H1 (cell line): Measurements from ENCODE around the gene ARHGEF12. TPM values are rescaled to one million over a fixed set of nuclear protein-coding genes. Genes with fewer than 3 reads are reported as not detected.

ENCODE experiments used
- CTCF ChIA-PET: fragments of 300-600 bp; sonication (Branson Sonifier 250); formaldehyde crosslinking; loops from one replicate; lab custom pipeline; 2021; ENCODE audit not compliant: partially characterized antibody; lab: Charles Lee
- POLR2A ChIA-PET: fragments of 300-600 bp; sonication (Branson Sonifier 250); formaldehyde crosslinking; loops from one replicate; lab custom pipeline; 2021; ENCODE audit warnings: inconsistent platforms; ENCODE audit not compliant: partially characterized antibody; lab: Charles Lee
- DNase-seq, 2 experiments: peaks; one replicate each; pipeline versions ENCODE4 v3.0.0 to v3.0.0-alpha.2; 2010 to 2022; ENCODE audit warnings: low spot score in 2 of 2, low read depth in 1 of 2, mixed read lengths in 1 of 2
- FAIRE-seq: peaks from 2 replicates; lab custom pipeline; 2011; peaks lifted over from hg19 to GRCh38; lab: Jason Lieb, UNC
- H2AFZ ChIP-seq: 2 replicates; pipeline ENCODE4 v1.8.1; 2012; ENCODE audit warnings: low read length, inconsistent platforms
- H2AK5ac ChIP-seq: 2 replicates; pipeline ENCODE4 v1.6.1; 2013; ENCODE audit warnings: low read depth, low read length
- H2BK120ac ChIP-seq: replicated peaks from 2 replicates; pipeline ENCODE3; 2013; ENCODE audit warnings: low read depth, low read length, inconsistent platforms
- H2BK12ac ChIP-seq: 2 replicates; pipeline ENCODE4 v1.6.1; 2013; ENCODE audit warnings: low read depth, low read length
- H2BK15ac ChIP-seq: 2 replicates; pipeline ENCODE4 v1.6.1; 2013; ENCODE audit warnings: low read length
- H2BK20ac ChIP-seq: 2 replicates; pipeline ENCODE4 v1.6.1; 2013; ENCODE audit warnings: low read length
- H2BK5ac ChIP-seq: 2 replicates; pipeline ENCODE4 v1.6.1; 2013; ENCODE audit warnings: low read depth, low read length
- H3K14ac ChIP-seq: 2 replicates; pipeline ENCODE4 v1.6.1; 2013; ENCODE audit warnings: inconsistent platforms; ENCODE audit not compliant: insufficient read length
- H3K18ac ChIP-seq: 2 replicates; pipeline ENCODE4 v1.6.1; 2013; ENCODE audit warnings: low read length; ENCODE audit errors: extremely low read depth
- H3K23ac ChIP-seq: 2 replicates; pipeline ENCODE4 v1.6.1; 2013; ENCODE audit warnings: inconsistent platforms; ENCODE audit not compliant: insufficient read length
- H3K23me2 ChIP-seq: 2 replicates; pipeline ENCODE4 v1.6.1; 2013; ENCODE audit warnings: low read depth, low read length
- H3K27ac ChIP-seq: 2 replicates; pipeline ENCODE4 v1.6.1; 2011; ENCODE audit warnings: low read depth, low read length, inconsistent platforms
- H3K27me3 ChIP-seq, 4 experiments: replicated peaks in 1 of 4; 1 replicate in 1 of 4; 2 replicates in 3 of 4; pipeline versions ENCODE4 v1.6.1 to v1.8.1; 2011 to 2013; ENCODE audit warnings: low read length in 3 of 4, mild to moderate bottlenecking in 3 of 4, inconsistent platforms in 2 of 4, mixed read lengths in 2 of 4, moderate library complexity in 1 of 4; ENCODE audit not compliant: control insufficient read depth in 3 of 4, insufficient read depth in 3 of 4; ENCODE audit errors: extremely low read depth in 1 of 4
- H3K36me3 ChIP-seq, 4 experiments: 2 replicates each; pipeline versions ENCODE4 v1.6.1 to v1.8.1; 2011 to 2013; ENCODE audit warnings: mild to moderate bottlenecking in 4 of 4, low read length in 3 of 4, moderate library complexity in 2 of 4, control low read depth in 1 of 4, inconsistent platforms in 1 of 4; ENCODE audit not compliant: insufficient read depth in 4 of 4, control insufficient read depth in 2 of 4
- H3K4ac ChIP-seq: replicated peaks from 2 replicates; pipeline ENCODE3; 2013; ENCODE audit warnings: low read length, low read depth, mixed read lengths, inconsistent platforms; ENCODE audit not compliant: insufficient read length
- H3K4me1 ChIP-seq, 4 experiments: replicated peaks in 1 of 4; 1 replicate in 1 of 4; 2 replicates in 3 of 4; pipeline versions ENCODE4 v1.6.1 to v1.8.1; 2011 to 2013; ENCODE audit warnings: low read length in 3 of 4, inconsistent platforms in 2 of 4, mixed read lengths in 1 of 4; ENCODE audit not compliant: insufficient read depth in 4 of 4, control insufficient read depth in 3 of 4
- H3K4me2 ChIP-seq, 2 experiments: 2 replicates each; pipeline versions ENCODE4 v1.6.1 to v1.8.1; 2011 to 2013; ENCODE audit warnings: low read depth in 2 of 2, low read length in 2 of 2, control low read depth in 1 of 2, inconsistent platforms in 1 of 2, mild to moderate bottlenecking in 1 of 2; ENCODE audit not compliant: insufficient read depth in 1 of 2
- H3K4me3 ChIP-seq, 4 experiments: fragments of 200-600, 300-600 bp in 1 of 4; sonication (generic), shearing (Covaris generic), sonication (Bioruptor Twin) in 1 of 4; 2 replicates each; pipeline versions ENCODE4 v1.5.1 to v1.8.1; 2011 to 2016; ENCODE audit warnings: low read length in 4 of 4, low read depth in 3 of 4, control low read depth in 2 of 4, inconsistent platforms in 2 of 4, mild to moderate bottlenecking in 2 of 4, mixed read lengths in 1 of 4, moderate library complexity in 1 of 4; ENCODE audit not compliant: insufficient read depth in 2 of 4; ENCODE audit errors: extremely low read depth in 1 of 4
- H3K56ac ChIP-seq: replicated peaks from 2 replicates; pipeline ENCODE3; 2013; ENCODE audit warnings: low read depth, mild to moderate bottlenecking, mixed read lengths, low read length, inconsistent platforms; ENCODE audit not compliant: insufficient read length
- H3K79me1 ChIP-seq: 2 replicates; pipeline ENCODE4 v1.6.1; 2013; ENCODE audit warnings: low read depth, low read length, control low read depth
- H3K79me2 ChIP-seq, 2 experiments: 2 replicates each; pipeline versions ENCODE4 v1.6.1 to v1.8.1; 2012 to 2013; ENCODE audit warnings: low read length in 2 of 2, mild to moderate bottlenecking in 2 of 2, inconsistent platforms in 1 of 2; ENCODE audit not compliant: insufficient read depth in 2 of 2, control insufficient read depth in 1 of 2
- H3K9ac ChIP-seq, 4 experiments: replicated peaks in 1 of 4; 1 replicate in 1 of 4; 2 replicates in 3 of 4; pipeline versions ENCODE4 v1.6.1 to v1.8.1; 2011 to 2013; ENCODE audit warnings: low read depth in 3 of 4, low read length in 3 of 4, control low read depth in 2 of 4, mild to moderate bottlenecking in 2 of 4, moderate library complexity in 2 of 4, inconsistent platforms in 1 of 4; ENCODE audit errors: extremely low read depth in 1 of 4
- H3K9me3 ChIP-seq, 2 experiments: 2 replicates each; pipeline versions ENCODE4 v1.6.1 to v1.8.1; 2012 to 2013; ENCODE audit warnings: mild to moderate bottlenecking in 2 of 2, moderate library complexity in 2 of 2, control low read depth in 1 of 2, inconsistent platforms in 1 of 2, low read depth in 1 of 2, low read length in 1 of 2, mixed read lengths in 1 of 2; ENCODE audit not compliant: insufficient read depth in 2 of 2
- H4K20me1 ChIP-seq, 2 experiments: replicated peaks in 1 of 2; 2 replicates each; pipeline versions ENCODE3 to v1.8.1; 2011 to 2013; ENCODE audit warnings: inconsistent platforms in 2 of 2, low read length in 2 of 2, mild to moderate bottlenecking in 1 of 2; ENCODE audit not compliant: insufficient read depth in 2 of 2, control insufficient read depth in 1 of 2
- H4K5ac ChIP-seq: 2 replicates; pipeline ENCODE4 v1.6.1; 2013; ENCODE audit warnings: low read length, low read depth, mixed read lengths, inconsistent platforms; ENCODE audit not compliant: insufficient read length
- H4K8ac ChIP-seq: 2 replicates; pipeline ENCODE4 v1.8.0; 2013; ENCODE audit warnings: mild to moderate bottlenecking, moderate library complexity, low read length, inconsistent platforms; ENCODE audit not compliant: insufficient read depth; ENCODE audit errors: extremely low read depth
- H4K91ac ChIP-seq: replicated peaks from 2 replicates; pipeline ENCODE3; 2013; ENCODE audit warnings: low read length, mixed read lengths, inconsistent platforms; ENCODE audit not compliant: insufficient read length
- BACH1 ChIP-seq: IDR thresholded peaks from 2 replicates; pipeline ENCODE4 v1.6.1; 2012; ENCODE audit warnings: low read length, improper control_type of control experiment
- GABPA ChIP-seq: IDR thresholded peaks from 2 replicates; pipeline ENCODE4 v1.6.1; 2011; ENCODE audit warnings: mild to moderate bottlenecking, low read length, moderate library complexity, borderline replicate concordance; ENCODE audit not compliant: insufficient read depth
- JUND ChIP-seq: IDR thresholded peaks from 2 replicates; pipeline ENCODE4 v1.6.1; 2011; ENCODE audit warnings: mild to moderate bottlenecking, improper control_type of control experiment, low read length
- KDM1A ChIP-seq: fragments of 200-600, 300-600 bp; sonication (generic); IDR thresholded peaks from 2 replicates; pipeline ENCODE4 v1.7.1; 2016; ENCODE audit warnings: mild to moderate bottlenecking, low read length, borderline replicate concordance
- SIRT6 ChIP-seq: IDR thresholded peaks from one replicate; pipeline ENCODE4 v1.7.1; 2012; ENCODE audit warnings: low read length, inconsistent platforms
- SRF ChIP-seq: IDR thresholded peaks from 2 replicates; pipeline ENCODE4 v1.6.1; 2011; ENCODE audit warnings: mild to moderate bottlenecking, low read depth, low read length, moderate library complexity
- WGBS, 2 experiments: shearing (Covaris generic) in 1 of 2; methylation state at CpG; one replicate each; pipeline versions ENCODE4 v1.1.6 to v1.1.7; 2013 to 2015; ENCODE audit warnings: low lambda C conversion rate in 2 of 2, mixed read lengths in 2 of 2, inconsistent platforms in 1 of 2, low coverage in 1 of 2, missing lambda C conversion rate in 1 of 2; ENCODE audit not compliant: insufficient replicate concordance in 2 of 2, insufficient coverage in 1 of 2, insufficient read length in 1 of 2; ENCODE audit errors: extremely low coverage in 1 of 2, missing lambda C conversion rate in 1 of 2; 5-methylcytosine and 5-hydroxymethylcytosine counted together
- polyA plus RNA-seq, 7 experiments: library from polyadenylated mRNA; depleted of rRNA in 3 of 7; stranded (reverse) in 5 of 7; unstranded in 2 of 7; fragments of >200 nt in 5 of 7; fragments of 200-250 nt in 2 of 7; gene quantifications; 1 replicate in 5 of 7; 2 replicates in 1 of 7; 4 replicates in 1 of 7; pipeline versions ENCODE4 v1.2.1 to v1.2.3, GENCODE V29; 2011 to 2013; ENCODE audit warnings: missing spikeins in 2 of 7, mixed read lengths in 2 of 7
- total RNA-seq: library from RNA; stranded (reverse); fragmentation: NEBNext Ultra II Directional; extraction: Animal tissue kit (Norgen Biotek cat#: 25700); gene quantifications from 2 replicates; pipeline ENCODE4 v1.2.1, GENCODE V29; 2021

The ARHGEF12 gene
- total and polyA plus RNA-seq, 2 of the 8 experiments (the other 6 are each of a cell fraction or from before 2014, with no cell fraction given): 5.1 to 33.7 TPM

- Histone ChIP-seq H4K20me1 (no peaks in the 10 kb centered on the region), H3K9ac (no peak overlapping the region), H3K27ac (no peak overlapping the region), H3K4me3 (no peak overlapping the region), H3K56ac (no peak overlapping the region), H3K79me1 (no peaks in the 10 kb centered on the region), H3K23ac (no peak overlapping the region), H3K79me2 (no peaks in the 10 kb centered on the region), H2BK120ac (no peak overlapping the region), H3K23me2 (no peaks in the 10 kb centered on the region), H2BK20ac (no peak overlapping the region), H2AK5ac (no peak overlapping the region), H4K91ac (no peak overlapping the region), H3K14ac (no peak overlapping the region), H2BK12ac (no peak overlapping the region), H2BK5ac (no peak overlapping the region), H3K9me3 (no peaks in the 10 kb centered on the region), H3K18ac (no peak overlapping the region), H2BK15ac (no peak overlapping the region), H3K27me3 (peaks cover 0 to 8% (median 1%) of the 10 kb centered on the region in 4 experiments; a peak in 2 of 7 replicates), H3K4me1 (peaks cover 3 to 26% (median 15%) of the 10 kb centered on the region in 4 experiments), H4K8ac (no peak overlapping the region; the same call in 1 of the 2 replicates), H3K4me2 (no peak overlapping the region), H3K36me3 (no peaks in the 10 kb centered on the region), H4K5ac (no peak overlapping the region), H3K4ac (no peak overlapping the region), H2AFZ (no peak overlapping the region)
- DNase-seq: no peak
- WGBS, 2 experiments: 96% methylated on average over 3 of the region's 3 CpGs; no CpG with 5 or more reads in 1 of the 2 experiments
- ChIA-PET POLR2A (interaction anchor here (0.5 to 0.6 kb wide), 2 partner anchors 48 to 373 kb away, joined by 3 read pairs; no protein-coding TSS in a partner anchor), CTCF (interaction anchor here (0.7 to 1.9 kb wide), 4 partner anchors 8 to 110 kb away, joined by 3 to 5 read pairs (median 4); partner anchors contain the start of gene GRIK4)
- no peak for FAIRE-seq
- TF ChIP-seq KDM1A (0 out of 2 replicates have a peak, but pooled peaks have one; percentile 36), BACH1 (no peak), SRF (no peak), SIRT6 (no peak), GABPA (no peak), JUND (no peak)
Observed at GRCh38 chr11:120519474-120519873, 183.3 kb downstream of the ARHGEF12 start.
